Measurements from ENCODE around the gene GNLY.

GNLY gene

GRCh38 chr2:85710687-85711577 lies 16.8 kb downstream of the GNLY start:
- DNase-seq (ENCODE audit: low spot score), result no peak

GRCh38 chr2:85711578-85712060 lies 17.5 kb downstream of the GNLY start:
- no peak for DNase-seq (ENCODE audit: low spot score)

- no peak for DNase-seq (ENCODE audit: low spot score)
Measured at GRCh38 chr2:85712336-85712735, 18.2 kb downstream of the GNLY start.

GRCh38 chr2:85712849-85713612 lies 18.9 kb downstream of the GNLY start:
- DNase-seq (ENCODE audit: low spot score), result no peak

GRCh38 chr2:85713836-85714235 lies 19.7 kb downstream of the GNLY start:
- no peak for DNase-seq (ENCODE audit: low spot score)

- DNase-seq (ENCODE audit: low spot score), result peak; percentile 25
Measured at GRCh38 chr2:85714421-85714820, 20.3 kb downstream of the GNLY start.

GRCh38 chr2:85714841-85715240 lies 20.7 kb downstream of the GNLY start:
- no peak for DNase-seq (ENCODE audit: low spot score)

- peak; percentile 59 for DNase-seq (ENCODE audit: low spot score)
Measured at GRCh38 chr2:85716346-85716914, 22.3 kb downstream of the GNLY start.

GRCh38 chr2:85717308-85718008 lies 23.3 kb downstream of the GNLY start:
- peak; percentile 12 for DNase-seq (ENCODE audit: low spot score)

GRCh38 chr2:85718009-85718391 lies 23.8 kb downstream of the GNLY start:
- DNase-seq (ENCODE audit: low spot score), result no peak

- no peak for DNase-seq (ENCODE audit: low spot score)
Measured at GRCh38 chr2:85718885-85719492, 24.8 kb downstream of the GNLY start.

GRCh38 chr2:85719609-85720240 lies 25.6 kb downstream of the GNLY start:
- DNase-seq (ENCODE audit: low spot score), result peak; percentile 48

- no peak for DNase-seq (ENCODE audit: low spot score)
Measured at GRCh38 chr2:85720533-85720932, 26.4 kb downstream of the GNLY start.

- DNase-seq (ENCODE audit: low spot score), result no peak
Measured at GRCh38 chr2:85721641-85722040, 27.5 kb downstream of the GNLY start.

- DNase-seq (ENCODE audit: low spot score), result peak; percentile 26
Measured at GRCh38 chr2:85722519-85722918, 28.4 kb downstream of the GNLY start.

GRCh38 chr2:85723707-85724360 lies 29.7 kb downstream of the GNLY start:
- DNase-seq (ENCODE audit: low spot score), result no peak

GRCh38 chr2:85724731-85725181 lies 30.6 kb downstream of the GNLY start:
- DNase-seq (ENCODE audit: low spot score), result no peak

GRCh38 chr2:85725451-85725850 lies 31.3 kb downstream of the GNLY start:
- DNase-seq (ENCODE audit: low spot score), result no peak

GRCh38 chr2:85727798-85728197 lies 33.6 kb downstream of the GNLY start:
- DNase-seq (ENCODE audit: low spot score), result no peak

- no peak for DNase-seq (ENCODE audit: low spot score)
Measured at GRCh38 chr2:85728342-85728741, 34.2 kb downstream of the GNLY start.

Measured in left forelimb (tissue), 1 donor.